Caki2 (cell line): ENCODE measurements around the gene NXN. TPM values are rescaled to one million over a fixed set of nuclear protein-coding genes. Genes with fewer than 3 reads are reported as not detected.
"Not testable (repeated sequence)": the region's sequence is repeated elsewhere in the genome, so short reads cannot be mapped to it uniquely, and the experiment has no call there.

Experiments
- DNase-seq: peaks from one replicate; pipeline ENCODE4 v3.0.0-alpha.2; 2015; ENCODE audit warnings: low read depth
- in situ Hi-C: cut with HindIII; loops from 2 replicates; pipeline ENCODE4 v1.10.0; 2016; ENCODE audit warnings: low sequenced_read_pairs, low pct_unique_long_range_greater_than_20kb, mixed read lengths
- total RNA-seq: library from RNA; depleted of rRNA; stranded (reverse); fragments of >200 nt; shearing (Covaris generic); gene quantifications from 2 replicates; pipeline ENCODE4 v1.2.3, GENCODE V29; 2014; ENCODE audit warnings: low replicate concordance

NXN gene
- total RNA-seq, 1 experiment from 2014 or later: 65.7 TPM

DNA sequence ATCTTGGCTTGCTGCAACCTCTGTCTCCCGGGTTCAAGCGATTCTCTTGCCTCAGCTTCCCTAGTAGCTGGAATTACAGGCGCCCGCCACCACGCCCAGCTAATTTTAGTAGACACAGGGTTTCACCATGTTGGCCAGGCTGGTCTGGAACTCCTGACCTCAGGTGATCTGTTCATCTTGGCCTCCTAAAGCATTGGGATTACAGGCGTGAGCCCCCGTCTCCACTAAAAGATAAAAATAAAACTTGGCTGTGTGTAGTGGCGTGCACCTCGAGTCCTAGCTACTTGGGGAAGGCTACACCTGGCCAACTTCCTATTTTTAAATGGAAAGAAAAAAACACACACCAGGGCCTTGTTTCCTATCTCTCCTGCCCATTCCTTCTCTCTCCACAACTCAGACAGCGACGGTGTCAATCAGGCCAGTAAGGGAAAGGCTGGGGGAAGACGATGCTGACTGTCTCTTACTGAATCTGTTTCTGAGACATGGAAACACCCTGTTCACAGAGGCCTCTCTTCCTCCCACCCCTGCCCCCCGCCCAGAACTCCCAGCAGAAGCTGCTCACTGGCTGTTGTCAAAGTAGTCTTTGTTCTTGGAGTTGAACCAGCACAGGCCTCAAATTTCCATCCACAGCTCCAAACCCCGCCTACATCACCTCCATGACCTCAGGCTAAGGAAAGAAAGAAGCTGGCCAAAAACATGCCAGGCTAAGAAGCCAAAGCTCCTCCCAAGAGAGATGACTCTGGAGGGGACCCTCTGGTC is 96.6 kb downstream of the NXN start:
- in situ Hi-C loops: no loop called here
- DNase-seq: peak; percentile 46

- no peak for DNase-seq
- in situ Hi-C loops: no loop called here
These were observed 97.8 kb downstream of the NXN start for GRCh38 chr17:881778-882177.

GRCh38 chr17:880443-881269 is 98.9 kb downstream of the NXN start:
- DNase-seq: no peak
- in situ Hi-C loops: no loop called here

- peak; percentile 8 for DNase-seq
- in situ Hi-C loops: no loop called here
These were observed 99.8 kb downstream of the NXN start for GRCh38 chr17:879546-880442.

GRCh38 chr17:877630-878029 is 101.9 kb downstream of the NXN start:
- in situ Hi-C loops: no loop called here
- no peak for DNase-seq

DNA sequence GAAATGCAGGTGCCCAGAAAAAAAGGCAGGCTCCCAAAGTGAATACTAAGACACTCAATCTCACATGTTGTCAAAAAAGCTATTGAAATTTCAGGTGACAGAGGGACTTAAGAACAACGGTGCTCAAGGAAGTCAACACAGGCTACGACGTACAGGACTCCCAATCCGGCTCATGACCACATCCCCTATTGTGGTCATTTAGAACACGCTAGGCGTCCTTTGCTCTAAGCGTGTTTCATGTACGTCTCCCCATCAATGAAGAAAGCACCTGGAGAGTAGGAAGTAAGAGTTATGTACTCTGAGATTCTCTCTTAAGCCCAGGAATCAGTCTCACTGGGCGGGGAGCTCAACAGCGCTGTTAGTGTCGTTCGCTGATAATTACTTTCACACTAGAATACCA is 103.3 kb downstream of the NXN start:
- no peak for DNase-seq
- in situ Hi-C loops: no loop called here

DNA sequence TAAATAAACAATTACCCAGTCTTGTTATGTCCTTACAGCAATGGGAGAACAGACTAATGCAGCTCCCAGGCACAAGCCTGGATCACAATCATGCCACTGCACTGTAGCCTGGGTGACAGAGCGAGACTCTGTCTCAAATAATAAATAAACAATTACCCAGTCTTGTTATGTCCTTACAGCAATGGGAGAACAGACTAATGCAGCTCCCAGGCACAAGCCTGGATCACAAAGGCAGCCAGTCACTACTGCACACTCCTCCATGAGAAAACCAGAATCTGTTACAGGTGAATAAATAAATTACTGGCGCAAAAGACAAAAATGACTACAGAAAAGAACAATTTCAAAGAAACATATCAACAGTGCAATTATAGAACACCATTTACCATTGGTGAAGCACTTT is 105.0 kb downstream of the NXN start:
- DNase-seq, in situ Hi-C loops: not testable (repeated sequence)

- in situ Hi-C loops: no loop called here
- DNase-seq: no peak
These were observed 106.7 kb downstream of the NXN start for GRCh38 chr17:872855-873254.

GRCh38 chr17:871751-872519 is 107.6 kb downstream of the NXN start:
- in situ Hi-C loops: no loop called here
- no peak for DNase-seq

DNA sequence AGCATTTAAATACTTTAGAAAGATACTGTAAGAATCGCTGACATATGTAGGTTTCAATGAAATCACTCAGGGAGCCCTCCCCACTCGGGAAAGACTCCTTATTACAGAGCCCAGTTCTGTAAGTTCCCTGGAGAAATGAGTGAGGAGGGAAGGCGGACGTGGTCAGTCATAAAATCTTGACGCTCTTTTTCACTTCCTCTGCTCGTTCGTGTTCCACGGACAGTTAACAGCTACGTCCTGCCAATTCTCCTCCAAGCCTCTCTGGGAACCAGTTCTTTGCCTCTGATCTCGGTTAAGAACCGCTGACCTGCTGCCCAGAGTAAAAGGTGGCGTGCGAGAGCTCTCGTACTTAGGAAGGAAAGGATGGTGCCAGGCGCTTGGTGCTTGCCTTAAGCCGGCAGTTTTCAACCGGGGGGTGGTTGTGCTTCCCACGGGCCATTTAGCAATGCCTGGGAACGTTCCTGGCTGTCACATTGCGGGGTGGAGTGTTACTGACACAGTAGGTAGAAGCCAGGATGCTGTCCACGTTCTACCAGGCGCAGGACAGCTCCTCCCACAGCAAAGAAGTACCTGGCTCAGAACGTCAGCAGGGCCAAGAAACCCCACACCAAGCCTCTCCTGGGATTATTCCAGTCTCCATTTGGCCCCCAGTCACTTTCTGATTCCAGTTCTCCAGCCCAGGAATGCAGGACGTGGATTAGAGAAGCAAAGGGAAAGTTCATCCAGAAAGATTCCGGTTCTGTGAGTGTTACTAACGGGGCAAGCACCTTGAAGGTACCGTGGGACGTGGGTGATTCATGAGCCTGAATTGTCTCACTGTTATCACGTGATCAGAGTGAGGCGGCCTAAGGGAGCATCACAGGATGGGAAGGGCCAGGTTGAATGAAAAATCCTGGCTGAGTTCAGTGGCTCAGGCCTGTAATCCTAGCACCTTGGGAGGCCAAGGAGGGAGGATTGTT is 109.7 kb downstream of the NXN start:
- in situ Hi-C loops: no loop called here
- DNase-seq: peak; percentile 8

- no peak for DNase-seq
- in situ Hi-C loops: no loop called here
These were observed 110.5 kb downstream of the NXN start for GRCh38 chr17:869086-869485.

GRCh38 chr17:867896-868489 is 111.6 kb downstream of the NXN start:
- DNase-seq: peak; percentile 64
- in situ Hi-C loops: no loop called here

- in situ Hi-C loops: not testable (repeated sequence)
These were observed 112.3 kb downstream of the NXN start for GRCh38 chr17:867238-867637.

DNA sequence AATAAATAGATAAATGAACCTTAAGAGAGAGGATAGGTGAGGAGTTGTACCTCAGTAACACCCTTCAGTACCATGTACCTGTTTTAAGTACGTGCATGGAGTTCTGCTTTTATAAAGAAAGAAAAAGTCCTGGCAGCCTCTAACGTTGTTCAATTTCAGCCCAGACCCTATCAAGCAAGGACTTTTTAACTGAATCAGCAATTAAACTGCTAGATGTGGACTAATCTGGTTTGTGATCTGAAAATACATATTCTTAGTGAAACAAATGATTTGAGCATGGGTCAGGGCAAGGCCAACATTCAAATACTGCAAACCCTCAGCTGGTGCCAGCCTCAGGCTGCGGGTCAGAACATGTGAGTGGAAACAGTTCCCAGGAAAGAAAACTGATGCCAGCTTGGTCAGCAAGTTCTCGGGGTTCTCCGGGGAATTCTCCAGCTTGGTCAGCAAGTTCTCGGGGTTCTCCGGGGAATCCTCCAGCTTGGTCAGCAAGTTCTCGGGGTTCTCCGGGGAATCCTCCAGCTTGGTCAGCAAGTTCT is 112.9 kb downstream of the NXN start:
- no peak for DNase-seq
- in situ Hi-C loops: no loop called here

More at GRCh38 chr17:867238-867637, 112.3 kb downstream of the NXN start:
- not testable (repeated sequence) for DNase-seq

- no peak for DNase-seq
- in situ Hi-C loops: no loop called here
These were observed 115.3 kb downstream of the NXN start for GRCh38 chr17:864315-864714.

DNA sequence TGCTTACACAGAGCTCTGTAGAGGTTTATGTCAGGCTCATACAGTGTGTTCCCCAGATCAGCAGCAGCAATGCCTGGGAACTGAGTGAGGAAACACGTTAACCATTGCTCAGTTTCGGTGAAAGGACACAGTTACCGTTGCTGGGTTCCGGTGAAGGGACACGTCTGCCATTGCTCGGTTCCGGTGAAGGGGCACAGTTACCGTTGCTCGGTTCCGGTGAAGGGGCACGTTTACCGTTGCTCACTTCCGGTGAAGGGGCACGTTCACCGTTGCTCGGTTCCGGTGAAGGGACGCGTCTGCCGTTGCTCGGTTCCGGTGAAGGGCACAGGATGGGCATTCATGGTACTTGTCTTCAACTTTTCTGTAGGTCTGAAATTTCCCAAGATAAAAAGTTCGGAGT is 115.7 kb downstream of the NXN start:
- no peak for DNase-seq
- in situ Hi-C loops: no loop called here
